ENCODE data around the gene HK2. TPM values are rescaled to one million over a fixed set of nuclear protein-coding genes. Genes with fewer than 3 reads are reported as not detected.

Gene HK2
- total RNA-seq, 3 donors from 2014 or later, result 181 to 317 (median 281) TPM

- TF ChIP-seq CTCF (IDR thresholded peaks at IDR 0.05), result no peak
Observed at GRCh38 chr2:74884866-74885265, 50.9 kb downstream of the HK2 start.

GRCh38 chr2:74886251-74886650 lies 52.3 kb downstream of the HK2 start:
- Histone ChIP-seq H3K4me3 (no peak overlapping the region), H3K36me3 (ENCODE audit: low read depth) (peaks cover 10% of the 10 kb centered on the region), H3K4me1 (ENCODE audit: low read depth) (no peaks in the 10 kb centered on the region), H3K9me3 (no peaks in the 10 kb centered on the region)
- TF ChIP-seq CTCF (IDR thresholded peaks at IDR 0.05), result no peak
- ATAC-seq (no peak), DNase-seq (no peak)
- intact Hi-C loops (cut with DNase I, micrococcal nuclease), result no loop called here

More at GRCh38 chr2:74884866-74885265, 50.9 kb downstream of the HK2 start:
- H3K4me3 ChIP-seq, result no peak overlapping the region
- ATAC-seq (no peak), DNase-seq (no peak)
- no peaks in the 10 kb centered on the region for H3K9me3 ChIP-seq
- intact Hi-C loops (cut with DNase I, micrococcal nuclease), result no loop called here
- peaks cover 10% of the 10 kb centered on the region for H3K36me3 ChIP-seq (ENCODE audit: low read depth)
- no peaks in the 10 kb centered on the region for H3K4me1 ChIP-seq (ENCODE audit: low read depth)

- Histone ChIP-seq H3K4me1 (ENCODE audit: low read depth) (no peaks in the 10 kb centered on the region), H3K4me3 (no peak overlapping the region), H3K9me3 (no peaks in the 10 kb centered on the region), H3K36me3 (ENCODE audit: low read depth) (peaks cover 10% of the 10 kb centered on the region)
- intact Hi-C loops (cut with DNase I, micrococcal nuclease), result no loop called here
- TF ChIP-seq CTCF (IDR thresholded peaks at IDR 0.05), result no peak
- no peak for DNase-seq
- no peak for ATAC-seq
Observed at GRCh38 chr2:74886811-74887210, 52.9 kb downstream of the HK2 start.

- TF ChIP-seq CTCF (IDR thresholded peaks at IDR 0.05), result no peak
- intact Hi-C loops (cut with DNase I, micrococcal nuclease), result no loop called here
Observed at GRCh38 chr2:74887445-74887951, 53.6 kb downstream of the HK2 start.

GRCh38 chr2:74887960-74888700 lies 54.2 kb downstream of the HK2 start:
- H3K4me1 ChIP-seq (ENCODE audit: low read depth), result no peaks in the 10 kb centered on the region
- intact Hi-C loops (cut with DNase I, micrococcal nuclease), result no loop called here
- H3K4me3 ChIP-seq, result no peak overlapping the region
- ATAC-seq (no peak), DNase-seq (no peak)
- no peak for TF ChIP-seq CTCF (IDR thresholded peaks at IDR 0.05)
- H3K36me3 ChIP-seq (ENCODE audit: low read depth), result peaks cover 10% of the 10 kb centered on the region
- no peaks in the 10 kb centered on the region for H3K9me3 ChIP-seq

More at GRCh38 chr2:74887445-74887951, 53.6 kb downstream of the HK2 start:
- Histone ChIP-seq H3K4me1 (ENCODE audit: low read depth) (no peaks in the 10 kb centered on the region), H3K36me3 (ENCODE audit: low read depth) (peaks cover 10% of the 10 kb centered on the region), H3K9me3 (no peaks in the 10 kb centered on the region), H3K4me3 (no peak overlapping the region)
- ATAC-seq (no peak), DNase-seq (no peak)
